Measurements from ENCODE around the gene CIDEB. TPM values are rescaled to one million over a fixed set of nuclear protein-coding genes. Genes with fewer than 3 reads are reported as not detected.

The CIDEB gene
- total and polyA plus RNA-seq, 2 of the 13 experiments (the other 11 are each of a cell fraction or from before 2014, with no cell fraction given) = 35.8 to 110 TPM

DNA sequence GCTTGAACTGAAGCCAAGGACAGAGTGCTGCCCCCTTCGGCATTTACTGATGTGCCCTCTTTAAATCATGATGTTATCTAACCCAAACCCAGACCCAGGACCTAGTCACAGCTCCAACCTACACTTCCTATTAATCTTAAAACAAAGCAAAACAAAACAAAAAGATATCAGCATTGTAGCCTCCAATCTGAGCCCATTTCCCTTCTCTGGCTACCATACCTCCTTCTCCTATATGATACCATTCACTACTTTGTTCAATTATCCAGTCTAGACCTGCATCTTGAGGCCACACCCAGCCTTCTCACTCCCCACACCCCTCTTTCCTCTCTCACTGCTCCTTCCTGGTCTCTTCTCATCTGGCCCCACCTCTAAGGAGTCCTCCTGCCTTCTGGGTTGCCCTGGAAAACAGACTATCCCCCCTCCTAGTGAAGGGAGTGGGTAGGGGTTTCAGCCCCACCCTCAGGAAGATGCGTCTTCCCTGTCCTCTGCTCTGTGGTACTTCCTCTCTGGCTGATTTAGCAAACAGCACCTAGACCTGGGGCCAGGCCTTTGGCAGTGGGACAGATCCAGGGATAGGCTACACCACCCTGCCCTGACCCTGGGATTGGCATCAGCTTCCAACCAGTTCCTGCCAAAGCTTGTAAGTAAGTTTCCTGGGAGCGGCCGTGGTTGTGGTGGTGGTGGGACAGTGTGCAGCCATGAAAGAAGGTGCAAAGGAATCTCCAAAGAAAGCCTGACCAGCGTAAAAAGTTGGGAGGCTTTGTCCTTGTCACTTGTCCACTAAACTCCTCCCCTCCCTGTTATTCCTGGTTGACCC is 6.8 kb upstream of the CIDEB start (continued):
- TF ChIP-seq ZBTB26 (CRISPR knock-in tag; IDR thresholded peaks at IDR 0.05; ENCODE audit: borderline replicate concordance) (no peak), ZNF615 (CRISPR knock-in tag; IDR thresholded peaks at IDR 0.05; ENCODE audit: borderline replicate concordance) (no peak), ZNF451 (CRISPR knock-in tag; IDR thresholded peaks at IDR 0.05) (no peak; the same call in 1 of the 2 replicates), FOXO1 (CRISPR knock-in tag; IDR thresholded peaks at IDR 0.05) (no peak), RFX3 (CRISPR knock-in tag; IDR thresholded peaks at IDR 0.05) (no peak), MIER2 (CRISPR knock-in tag; IDR thresholded peaks at IDR 0.05) (no peak), REST (IDR thresholded peaks at IDR 0.05; ENCODE audit: borderline replicate concordance in 1 of 2, low read depth in 1 of 2, low read length in 2 of 2) (no peak), MTF1 (CRISPR knock-in tag; IDR thresholded peaks at IDR 0.05) (no peak), ZBTB1 (CRISPR knock-in tag; IDR thresholded peaks at IDR 0.05; ENCODE audit: borderline replicate concordance) (peak; percentile 16; the same call in 1 of the 2 replicates), KLF16 (CRISPR knock-in tag; IDR thresholded peaks at IDR 0.05) (peak in 1 of 2 experiments; percentile 52; a peak in 1 of 4 replicates), TCF7 (IDR thresholded peaks at IDR 0.05; ENCODE audit: low read depth) (no peak), ZNF780A (CRISPR knock-in tag; IDR thresholded peaks at IDR 0.05) (no peak), ZNF724P (CRISPR knock-in tag; IDR thresholded peaks at IDR 0.05; ENCODE audit: borderline replicate concordance) (no peak), ERF (CRISPR knock-in tag; IDR thresholded peaks at IDR 0.05) (no peak), TGIF2 (CRISPR knock-in tag; IDR thresholded peaks at IDR 0.05) (no peak), SP2 (CRISPR knock-in tag; IDR thresholded peaks at IDR 0.05) (no peak), ZNF414 (CRISPR knock-in tag; IDR thresholded peaks at IDR 0.05) (no peak), KAT2B (IDR thresholded peaks at IDR 0.05; ENCODE audit: borderline replicate concordance, low read depth, low read length) (no peak), MXD4 (CRISPR knock-in tag; IDR thresholded peaks at IDR 0.05) (no peak)
- TF ChIP-seq, protein P1, sequence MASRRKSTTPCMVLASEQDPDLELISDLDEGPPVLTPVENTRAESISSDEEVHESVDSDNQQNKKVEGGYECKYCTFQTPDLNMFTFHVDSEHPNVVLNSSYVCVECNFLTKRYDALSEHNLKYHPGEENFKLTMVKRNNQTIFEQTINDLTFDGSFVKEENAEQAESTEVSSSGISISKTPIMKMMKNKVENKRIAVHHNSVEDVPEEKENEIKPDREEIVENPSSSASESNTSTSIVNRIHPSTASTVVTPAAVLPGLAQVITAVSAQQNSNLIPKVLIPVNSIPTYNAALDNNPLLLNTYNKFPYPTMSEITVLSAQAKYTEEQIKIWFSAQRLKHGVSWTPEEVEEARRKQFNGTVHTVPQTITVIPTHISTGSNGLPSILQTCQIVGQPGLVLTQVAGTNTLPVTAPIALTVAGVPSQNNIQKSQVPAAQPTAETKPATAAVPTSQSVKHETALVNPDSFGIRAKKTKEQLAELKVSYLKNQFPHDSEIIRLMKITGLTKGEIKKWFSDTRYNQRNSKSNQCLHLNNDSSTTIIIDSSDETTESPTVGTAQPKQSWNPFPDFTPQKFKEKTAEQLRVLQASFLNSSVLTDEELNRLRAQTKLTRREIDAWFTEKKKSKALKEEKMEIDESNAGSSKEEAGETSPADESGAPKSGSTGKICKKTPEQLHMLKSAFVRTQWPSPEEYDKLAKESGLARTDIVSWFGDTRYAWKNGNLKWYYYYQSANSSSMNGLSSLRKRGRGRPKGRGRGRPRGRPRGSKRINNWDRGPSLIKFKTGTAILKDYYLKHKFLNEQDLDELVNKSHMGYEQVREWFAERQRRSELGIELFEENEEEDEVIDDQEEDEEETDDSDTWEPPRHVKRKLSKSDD (CRISPR knock-in tag; IDR thresholded peaks at IDR 0.05; ENCODE audit: low read depth) = no peak
- TF ChIP-seq, protein P2, sequence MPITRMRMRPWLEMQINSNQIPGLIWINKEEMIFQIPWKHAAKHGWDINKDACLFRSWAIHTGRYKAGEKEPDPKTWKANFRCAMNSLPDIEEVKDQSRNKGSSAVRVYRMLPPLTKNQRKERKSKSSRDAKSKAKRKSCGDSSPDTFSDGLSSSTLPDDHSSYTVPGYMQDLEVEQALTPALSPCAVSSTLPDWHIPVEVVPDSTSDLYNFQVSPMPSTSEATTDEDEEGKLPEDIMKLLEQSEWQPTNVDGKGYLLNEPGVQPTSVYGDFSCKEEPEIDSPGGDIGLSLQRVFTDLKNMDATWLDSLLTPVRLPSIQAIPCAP (CRISPR knock-in tag; IDR thresholded peaks at IDR 0.05; ENCODE audit: low read depth) = no peak

Measured in HepG2 (cell line).